OCI-LY1 (cell line): ENCODE data around the gene FOXA3.

ENCODE experiments used
- H2AFZ ChIP-seq: fragments of 200-600 bp; sonication (generic), shearing (Covaris generic); 2 replicates; pipeline ENCODE4 v1.6.0; 2014; ENCODE audit warnings: antibody characterized with exemption, mild to moderate bottlenecking, low read length
- H3F3A ChIP-seq: fragments of 200-600 bp; sonication (generic), shearing (Covaris generic); 2 replicates; pipeline ENCODE4 v1.6.0; 2014; ENCODE audit warnings: mild to moderate bottlenecking, antibody characterized with exemption, low read length, moderate library complexity; ENCODE audit not compliant: insufficient read depth
- H3K27ac ChIP-seq: fragments of 200-600 bp; sonication (generic); 2 replicates; pipeline ENCODE4 v1.5.1; 2014; ENCODE audit warnings: low read length, mixed run types, mild to moderate bottlenecking, low read depth; ENCODE audit not compliant: poor library complexity, severe bottlenecking
- H3K27me3 ChIP-seq: fragments of 200-600 bp; sonication (generic); 2 replicates; pipeline ENCODE4 v1.6.0; 2014; ENCODE audit warnings: antibody characterized with exemption, mild to moderate bottlenecking, low read length, moderate library complexity; ENCODE audit not compliant: insufficient read depth
- H3K36me3 ChIP-seq: fragments of 200-600 bp; sonication (generic); 2 replicates; pipeline ENCODE4 v1.6.1; 2014; ENCODE audit warnings: mild to moderate bottlenecking, antibody characterized with exemption, low read length, moderate library complexity, mixed read lengths; ENCODE audit not compliant: insufficient read depth
- H3K4me1 ChIP-seq: fragments of 200-600 bp; sonication (generic); 2 replicates; pipeline ENCODE4 v1.5.1; 2014; ENCODE audit warnings: mild to moderate bottlenecking, low read length, moderate library complexity; ENCODE audit not compliant: insufficient read depth, severe bottlenecking
- H3K4me2 ChIP-seq: fragments of 200-600 bp; sonication (generic), shearing (Covaris generic); 2 replicates; pipeline ENCODE4 v1.6.1; 2014; ENCODE audit warnings: low read length
- H3K4me3 ChIP-seq: fragments of 200-600 bp; sonication (generic); 2 replicates; pipeline ENCODE4 v1.5.1; 2014; ENCODE audit warnings: low read length, low read depth, mild to moderate bottlenecking, mixed read lengths; ENCODE audit not compliant: poor library complexity, severe bottlenecking
- H3K79me2 ChIP-seq: fragments of 200-600 bp; shearing (Covaris generic); 2 replicates; pipeline ENCODE4 v1.6.1; 2016; ENCODE audit warnings: mixed run types, low read length, mixed read lengths; ENCODE audit not compliant: insufficient read depth
- H3K9ac ChIP-seq: fragments of 200-600 bp; sonication (generic), shearing (Covaris generic); 2 replicates; pipeline ENCODE4 v1.6.1; 2014; ENCODE audit warnings: mild to moderate bottlenecking, low read length, mixed read lengths
- H3K9me2 ChIP-seq: fragments of 200-600 bp; sonication (generic), shearing (Covaris generic); 2 replicates; pipeline ENCODE4 v1.6.1; 2014; ENCODE audit warnings: low read depth, mild to moderate bottlenecking, low read length, mixed read lengths
- H3K9me3 ChIP-seq: fragments of 200-600 bp; shearing (Covaris generic); 2 replicates; pipeline ENCODE4 v1.6.1; 2014; ENCODE audit warnings: low read length, mixed read lengths
- H4K20me1 ChIP-seq: fragments of 200-600 bp; sonication (generic), shearing (Covaris generic); 2 replicates; pipeline ENCODE4 v1.6.0; 2016; ENCODE audit warnings: mild to moderate bottlenecking, low read length; ENCODE audit not compliant: insufficient read depth
- CTCF ChIP-seq: fragments of 200-600 bp; sonication (generic), shearing (Covaris generic); IDR thresholded peaks from 2 replicates; pipeline ENCODE4 v1.5.1; 2017; ENCODE audit warnings: mild to moderate bottlenecking, antibody characterized with exemption, low read length, moderate library complexity, mixed read lengths
- EZH2 ChIP-seq: fragments of 200-600 bp; sonication (generic), shearing (Covaris generic); IDR thresholded peaks from 2 replicates; pipeline ENCODE4 v1.8.0; 2017; ENCODE audit warnings: borderline replicate concordance, mixed run types, mild to moderate bottlenecking, antibody characterized with exemption, low read length, moderate library complexity, mixed read lengths

Gene FOXA3

DNA sequence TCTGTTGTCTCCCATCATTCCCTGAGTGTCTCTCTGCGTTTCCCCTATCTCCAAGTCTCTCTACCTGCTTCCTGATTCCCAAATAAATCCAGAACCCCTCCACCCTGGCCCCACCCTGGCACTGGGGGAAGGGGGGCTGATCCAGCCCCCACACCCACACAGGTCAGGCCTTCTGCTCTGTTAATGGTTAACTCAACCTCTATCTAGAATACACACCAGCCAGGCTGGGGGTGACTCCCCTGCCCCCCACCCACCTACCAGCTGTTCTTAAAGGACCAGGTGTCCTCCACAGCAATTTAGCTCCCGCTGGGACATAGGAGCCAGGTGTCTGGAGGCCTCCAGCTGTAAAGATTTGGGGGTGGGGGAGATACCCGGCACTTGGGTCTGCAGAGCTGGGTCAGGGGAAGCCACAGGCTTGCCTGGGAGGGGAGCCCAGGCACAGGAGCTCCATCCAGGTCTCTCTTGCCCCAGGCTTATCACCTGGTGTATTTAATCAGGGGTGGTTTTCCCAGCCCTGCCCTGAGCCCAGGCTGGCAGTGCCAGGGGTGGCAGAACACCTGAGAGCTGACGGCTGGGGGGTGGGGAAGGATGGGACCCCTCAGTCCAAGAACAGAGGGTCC is 17.9 kb downstream of the FOXA3 start:
- H3K36me3 ChIP-seq = no peaks in the 10 kb centered on the region
- H3K9ac ChIP-seq = no peak overlapping the region
- H2AFZ ChIP-seq = no peak overlapping the region
- H3K4me2 ChIP-seq = no peak overlapping the region
- H3K4me1 ChIP-seq = peaks cover 35% of the 10 kb centered on the region
- no peak overlapping the region for H3K4me3 ChIP-seq
- no peaks in the 10 kb centered on the region for H3K9me2 ChIP-seq
- H4K20me1 ChIP-seq = no peaks in the 10 kb centered on the region
- H3K27ac ChIP-seq = no peak overlapping the region
- no peaks in the 10 kb centered on the region for H3K79me2 ChIP-seq
- no peaks in the 10 kb centered on the region for H3K9me3 ChIP-seq
- H3F3A ChIP-seq = no peaks in the 10 kb centered on the region
- no peak for TF ChIP-seq CTCF
- no peak for TF ChIP-seq EZH2
- H3K27me3 ChIP-seq = no peaks in the 10 kb centered on the region

- Histone ChIP-seq H3K27ac (peak overlapping the region; percentile 18), H3K36me3 (no peaks in the 10 kb centered on the region), H3K79me2 (no peaks in the 10 kb centered on the region), H3F3A (no peaks in the 10 kb centered on the region), H3K4me1 (peaks cover 41% of the 10 kb centered on the region), H3K9me3 (no peaks in the 10 kb centered on the region), H2AFZ (no peak overlapping the region), H3K9me2 (no peaks in the 10 kb centered on the region), H3K4me2 (peak overlapping the region; percentile 99), H3K4me3 (peak overlapping the region; percentile 83), H3K9ac (peak overlapping the region; percentile 94), H4K20me1 (no peaks in the 10 kb centered on the region), H3K27me3 (no peaks in the 10 kb centered on the region)
- TF ChIP-seq EZH2 (no peak), CTCF (peak; percentile 100)
Observed at GRCh38 chr19:45882652-45883585, 18.8 kb downstream of the FOXA3 start.

DNA sequence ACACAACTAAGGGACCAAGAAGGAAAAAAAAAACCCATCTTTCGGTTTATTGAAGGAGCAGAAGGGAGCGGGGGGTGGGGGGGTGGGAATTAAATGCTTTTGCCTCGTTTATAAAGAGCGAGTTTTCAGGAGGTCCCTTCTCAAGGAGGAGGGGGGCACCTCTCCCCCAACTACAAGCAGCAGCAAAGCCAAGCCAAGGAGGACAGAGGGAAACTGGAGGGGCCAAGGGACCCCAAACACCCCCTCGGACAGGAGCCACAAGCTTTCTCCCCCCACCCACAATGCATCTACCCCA is 19.4 kb downstream of the FOXA3 start:
- Histone ChIP-seq H3K4me2 (peak overlapping the region; percentile 99), H4K20me1 (no peaks in the 10 kb centered on the region), H3F3A (no peaks in the 10 kb centered on the region), H3K36me3 (no peaks in the 10 kb centered on the region), H3K9me3 (no peaks in the 10 kb centered on the region), H3K4me1 (peaks cover 40% of the 10 kb centered on the region), H3K4me3 (peak overlapping the region; percentile 83), H3K27me3 (no peaks in the 10 kb centered on the region), H3K9me2 (no peaks in the 10 kb centered on the region), H3K9ac (peak overlapping the region; percentile 23; the same call in 1 of the 2 replicates), H2AFZ (no peak overlapping the region), H3K79me2 (no peaks in the 10 kb centered on the region), H3K27ac (no peak overlapping the region)
- TF ChIP-seq EZH2 = no peak
